Measurements from ENCODE around the gene DRC1. TPM values are rescaled to one million over a fixed set of nuclear protein-coding genes. Genes with fewer than 3 reads are reported as not detected.

DRC1 gene
- total RNA-seq, 1 donor from 2014 or later = not detected

GRCh38 chr2:26469092-26469710 is 67.5 kb downstream of the DRC1 start:
- Histone ChIP-seq H3K27ac (no peak overlapping the region), H3K27me3 (no peaks in the 10 kb centered on the region), H3K9me3 (peaks cover 6% of the 10 kb centered on the region), H3K36me3 (no peaks in the 10 kb centered on the region), H3K4me1 (no peaks in the 10 kb centered on the region), H3K4me3 (no peak overlapping the region)
- intact Hi-C loops (cut with DNase I) = no loop called here
- TF ChIP-seq CTCF (IDR thresholded peaks at IDR 0.05) (peak in 1 of 3 experiments; percentile 28), POLR2A (IDR thresholded peaks at IDR 0.05) (no peak), POLR2AphosphoS5 (IDR thresholded peaks at IDR 0.05; ENCODE audit: insufficient read depth in 1 of 2, low read depth in 1 of 2) (no peak)
- no peak for DNase-seq (ENCODE audit: extremely low spot score in 2 of 2)

GRCh38 chr2:26469955-26470354 is 68.2 kb downstream of the DRC1 start:
- no peak for TF ChIP-seq CTCF (IDR thresholded peaks at IDR 0.05)
- Histone ChIP-seq H3K9me3 (peaks cover 6% of the 10 kb centered on the region), H3K36me3 (no peaks in the 10 kb centered on the region), H3K4me3 (no peak overlapping the region), H3K4me1 (no peaks in the 10 kb centered on the region), H3K27ac (no peak overlapping the region), H3K27me3 (no peaks in the 10 kb centered on the region)
- intact Hi-C loops (cut with DNase I) = no loop called here
- DNase-seq (ENCODE audit: extremely low spot score in 2 of 2) = no peak

GRCh38 chr2:26470601-26471260 is 69.0 kb downstream of the DRC1 start:
- TF ChIP-seq POLR2AphosphoS5 (IDR thresholded peaks at IDR 0.05; ENCODE audit: insufficient read depth in 1 of 2, low read depth in 1 of 2) (no peak), POLR2A (IDR thresholded peaks at IDR 0.05) (no peak), CTCF (IDR thresholded peaks at IDR 0.05) (no peak)
- peaks cover 6% of the 10 kb centered on the region for H3K9me3 ChIP-seq
- no peak overlapping the region for H3K27ac ChIP-seq
- no peaks in the 10 kb centered on the region for H3K36me3 ChIP-seq
- no peak overlapping the region for H3K4me3 ChIP-seq
- no peak for DNase-seq (ENCODE audit: extremely low spot score in 2 of 2)
- no peaks in the 10 kb centered on the region for H3K27me3 ChIP-seq
- intact Hi-C loops (cut with DNase I) = no loop called here
- no peaks in the 10 kb centered on the region for H3K4me1 ChIP-seq

GRCh38 chr2:26471289-26471688 is 69.6 kb downstream of the DRC1 start:
- no peaks in the 10 kb centered on the region for H3K4me1 ChIP-seq
- no peaks in the 10 kb centered on the region for H3K27me3 ChIP-seq
- no peaks in the 10 kb centered on the region for H3K36me3 ChIP-seq
- intact Hi-C loops (cut with DNase I) = no loop called here
- H3K27ac ChIP-seq = no peak overlapping the region
- no peak for TF ChIP-seq POLR2AphosphoS5 (IDR thresholded peaks at IDR 0.05; ENCODE audit: insufficient read depth in 1 of 2, low read depth in 1 of 2)
- TF ChIP-seq POLR2A (IDR thresholded peaks at IDR 0.05) = no peak
- TF ChIP-seq CTCF (IDR thresholded peaks at IDR 0.05) = no peak
- DNase-seq (ENCODE audit: extremely low spot score in 2 of 2) = no peak
- H3K4me3 ChIP-seq = no peak overlapping the region
- peaks cover 6% of the 10 kb centered on the region for H3K9me3 ChIP-seq

All from vagina (tissue), 2 donors.